Measurements from ENCODE around the gene CD180.

The CD180 gene

DNA sequence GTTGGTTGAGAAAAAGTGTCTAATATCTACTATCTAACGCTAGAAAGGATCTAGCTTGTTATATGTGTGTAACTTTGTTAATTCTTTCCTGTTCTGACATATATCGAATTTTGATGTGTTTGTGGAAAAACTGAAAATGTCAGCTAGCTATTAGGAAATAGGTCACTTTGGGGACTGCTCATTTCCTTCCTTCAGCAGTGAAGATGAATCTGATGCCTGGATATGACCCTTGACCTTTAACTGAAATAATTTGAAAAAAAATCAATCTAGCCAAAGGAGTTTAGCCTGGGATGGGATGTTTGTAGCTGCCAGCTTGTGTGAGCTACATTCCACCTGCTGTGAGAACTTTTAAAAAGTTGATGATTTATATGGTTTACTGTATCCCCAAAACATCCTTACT is 66.8 kb downstream of the CD180 start:
- Histone ChIP-seq H3K4me2 (ENCODE audit: low read length) (no peak overlapping the region), H3F3A (ENCODE audit: insufficient read depth, low read length) (no peaks in the 10 kb centered on the region), H3K27me3 (ENCODE audit: insufficient read depth, low read length) (no peaks in the 10 kb centered on the region), H3K4me1 (ENCODE audit: insufficient read depth, low read length, severe bottlenecking) (no peaks in the 10 kb centered on the region), H3K4me3 (ENCODE audit: low read depth, low read length, poor library complexity, severe bottlenecking) (no peak overlapping the region), H3K9ac (ENCODE audit: low read length) (no peak overlapping the region), H3K79me2 (ENCODE audit: insufficient read depth, low read length) (no peaks in the 10 kb centered on the region), H3K27ac (ENCODE audit: low read depth, low read length, poor library complexity, severe bottlenecking) (no peak overlapping the region), H3K36me3 (ENCODE audit: insufficient read depth, low read length) (no peaks in the 10 kb centered on the region), H4K20me1 (ENCODE audit: insufficient read depth, low read length) (no peaks in the 10 kb centered on the region), H3K9me3 (ENCODE audit: low read length) (no peaks in the 10 kb centered on the region), H2AFZ (ENCODE audit: low read length) (no peak overlapping the region), H3K9me2 (ENCODE audit: low read depth, low read length) (no peaks in the 10 kb centered on the region)
- TF ChIP-seq, protein P1, sequence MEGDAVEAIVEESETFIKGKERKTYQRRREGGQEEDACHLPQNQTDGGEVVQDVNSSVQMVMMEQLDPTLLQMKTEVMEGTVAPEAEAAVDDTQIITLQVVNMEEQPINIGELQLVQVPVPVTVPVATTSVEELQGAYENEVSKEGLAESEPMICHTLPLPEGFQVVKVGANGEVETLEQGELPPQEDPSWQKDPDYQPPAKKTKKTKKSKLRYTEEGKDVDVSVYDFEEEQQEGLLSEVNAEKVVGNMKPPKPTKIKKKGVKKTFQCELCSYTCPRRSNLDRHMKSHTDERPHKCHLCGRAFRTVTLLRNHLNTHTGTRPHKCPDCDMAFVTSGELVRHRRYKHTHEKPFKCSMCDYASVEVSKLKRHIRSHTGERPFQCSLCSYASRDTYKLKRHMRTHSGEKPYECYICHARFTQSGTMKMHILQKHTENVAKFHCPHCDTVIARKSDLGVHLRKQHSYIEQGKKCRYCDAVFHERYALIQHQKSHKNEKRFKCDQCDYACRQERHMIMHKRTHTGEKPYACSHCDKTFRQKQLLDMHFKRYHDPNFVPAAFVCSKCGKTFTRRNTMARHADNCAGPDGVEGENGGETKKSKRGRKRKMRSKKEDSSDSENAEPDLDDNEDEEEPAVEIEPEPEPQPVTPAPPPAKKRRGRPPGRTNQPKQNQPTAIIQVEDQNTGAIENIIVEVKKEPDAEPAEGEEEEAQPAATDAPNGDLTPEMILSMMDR (IDR thresholded peaks at IDR 0.05; ENCODE audit: low read length), result no peak
- TF ChIP-seq EZH2 (IDR thresholded peaks at IDR 0.05; ENCODE audit: borderline replicate concordance, low read length), result no peak
